ENCODE results near the gene EGFR.

Gene EGFR

DNA sequence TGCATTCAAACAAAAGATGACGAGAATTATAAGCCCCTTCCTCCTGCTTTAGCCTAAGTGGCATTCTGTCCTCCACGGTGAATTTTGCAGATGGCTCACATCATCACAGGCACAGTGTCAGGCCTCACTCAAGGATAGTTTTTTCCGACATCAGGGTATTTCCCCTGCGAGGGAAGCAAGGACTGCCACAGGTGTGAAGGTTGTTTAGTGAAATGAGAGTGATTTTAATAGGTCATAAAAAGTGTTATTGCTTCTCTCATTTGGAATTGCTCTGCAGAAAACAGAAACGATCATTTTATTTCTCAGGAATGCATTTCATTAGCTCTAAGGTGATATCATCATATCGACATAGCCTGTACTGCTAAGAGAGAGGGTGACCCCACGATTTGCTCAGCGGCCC lies 217.7 kb downstream of the EGFR start:
- Histone ChIP-seq H3K4me1 (ENCODE audit: low read length) (no peaks in the 10 kb centered on the region), H3K27me3 (replicated peaks; ENCODE audit: insufficient read depth, low read length) (no peaks in the 10 kb centered on the region), H2AFZ (ENCODE audit: low read length) (no peak overlapping the region), H3K4me2 (ENCODE audit: low read depth, low read length) (no peak overlapping the region), H3K9me2 (replicated peaks; ENCODE audit: insufficient read depth, low read length) (no peaks in the 10 kb centered on the region), H3K36me3 (replicated peaks; ENCODE audit: insufficient read depth, low read length) (no peaks in the 10 kb centered on the region), H4K20me1 (ENCODE audit: insufficient read depth, low read length) (no peaks in the 10 kb centered on the region), H3K27ac (ENCODE audit: low read length) (no peak overlapping the region), H3F3A (ENCODE audit: insufficient read depth, low read length) (no peaks in the 10 kb centered on the region), H3K9me3 (replicated peaks; ENCODE audit: insufficient read depth, low read length) (no peaks in the 10 kb centered on the region), H3K79me2 (ENCODE audit: low read length) (no peaks in the 10 kb centered on the region), H3K4me3 (ENCODE audit: low read length) (no peak overlapping the region), H3K9ac (ENCODE audit: low read length) (no peak overlapping the region)
- DNase-seq = no peak
- TF ChIP-seq EZH2 (optimal IDR thresholded peaks at IDR 0.05; ENCODE audit: low read depth, low read length) = no peak
- no peak for TF ChIP-seq EZH2phosphoT487 (IDR thresholded peaks at IDR 0.05; ENCODE audit: low read length)
- TF ChIP-seq, protein P1, sequence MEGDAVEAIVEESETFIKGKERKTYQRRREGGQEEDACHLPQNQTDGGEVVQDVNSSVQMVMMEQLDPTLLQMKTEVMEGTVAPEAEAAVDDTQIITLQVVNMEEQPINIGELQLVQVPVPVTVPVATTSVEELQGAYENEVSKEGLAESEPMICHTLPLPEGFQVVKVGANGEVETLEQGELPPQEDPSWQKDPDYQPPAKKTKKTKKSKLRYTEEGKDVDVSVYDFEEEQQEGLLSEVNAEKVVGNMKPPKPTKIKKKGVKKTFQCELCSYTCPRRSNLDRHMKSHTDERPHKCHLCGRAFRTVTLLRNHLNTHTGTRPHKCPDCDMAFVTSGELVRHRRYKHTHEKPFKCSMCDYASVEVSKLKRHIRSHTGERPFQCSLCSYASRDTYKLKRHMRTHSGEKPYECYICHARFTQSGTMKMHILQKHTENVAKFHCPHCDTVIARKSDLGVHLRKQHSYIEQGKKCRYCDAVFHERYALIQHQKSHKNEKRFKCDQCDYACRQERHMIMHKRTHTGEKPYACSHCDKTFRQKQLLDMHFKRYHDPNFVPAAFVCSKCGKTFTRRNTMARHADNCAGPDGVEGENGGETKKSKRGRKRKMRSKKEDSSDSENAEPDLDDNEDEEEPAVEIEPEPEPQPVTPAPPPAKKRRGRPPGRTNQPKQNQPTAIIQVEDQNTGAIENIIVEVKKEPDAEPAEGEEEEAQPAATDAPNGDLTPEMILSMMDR (IDR thresholded peaks at IDR 0.05; ENCODE audit: low read length) = no peak

DNA sequence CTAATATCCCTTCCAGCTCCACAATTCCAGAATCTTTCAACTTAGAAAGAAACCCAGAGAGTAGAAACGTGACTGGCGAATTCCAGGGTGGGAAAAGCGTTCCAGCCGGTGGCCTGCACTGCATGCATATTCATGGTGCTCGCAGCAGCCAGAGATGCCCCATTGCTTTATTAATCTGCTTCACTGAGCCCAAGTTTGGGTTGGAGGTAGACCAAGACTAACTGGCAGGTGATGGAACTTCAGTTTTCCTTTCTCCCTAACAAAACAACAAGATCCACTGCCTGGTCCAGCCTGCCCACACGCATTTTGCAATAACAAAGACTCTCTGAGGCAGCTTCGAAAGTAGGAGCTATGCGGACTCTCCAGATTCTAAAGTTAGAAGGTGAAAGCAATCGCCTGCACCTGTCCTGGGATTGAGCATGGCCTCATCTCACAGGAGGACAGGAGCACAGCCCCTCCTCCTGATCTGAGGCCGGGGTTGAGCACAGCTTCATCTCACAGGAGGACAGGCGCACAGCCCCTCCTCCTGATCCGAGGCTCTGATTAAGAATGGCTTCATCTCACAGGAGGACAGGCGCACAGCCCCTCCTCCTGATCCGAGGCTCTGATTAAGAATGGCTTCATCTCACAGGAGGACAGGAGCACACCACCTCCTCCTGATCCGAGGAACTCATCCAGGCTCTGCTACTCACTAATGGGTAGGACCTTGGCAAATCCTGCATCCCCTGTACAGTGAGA lies 218.5 kb downstream of the EGFR start:
- Histone ChIP-seq H3K4me2 (ENCODE audit: low read depth, low read length) (no peak overlapping the region), H3K4me1 (ENCODE audit: low read length) (no peaks in the 10 kb centered on the region), H3K27ac (ENCODE audit: low read length) (no peak overlapping the region), H2AFZ (ENCODE audit: low read length) (no peak overlapping the region), H3K79me2 (ENCODE audit: low read length) (no peaks in the 10 kb centered on the region), H3K9ac (ENCODE audit: low read length) (no peak overlapping the region), H3K36me3 (replicated peaks; ENCODE audit: insufficient read depth, low read length) (no peaks in the 10 kb centered on the region), H4K20me1 (ENCODE audit: insufficient read depth, low read length) (no peaks in the 10 kb centered on the region), H3K4me3 (ENCODE audit: low read length) (no peak overlapping the region), H3K9me3 (replicated peaks; ENCODE audit: insufficient read depth, low read length) (no peaks in the 10 kb centered on the region), H3K27me3 (replicated peaks; ENCODE audit: insufficient read depth, low read length) (no peaks in the 10 kb centered on the region), H3F3A (ENCODE audit: insufficient read depth, low read length) (no peaks in the 10 kb centered on the region), H3K9me2 (replicated peaks; ENCODE audit: insufficient read depth, low read length) (no peaks in the 10 kb centered on the region)
- no peak for DNase-seq
- TF ChIP-seq, protein P1 (IDR thresholded peaks at IDR 0.05; ENCODE audit: low read length) = no peak
- TF ChIP-seq EZH2 (optimal IDR thresholded peaks at IDR 0.05; ENCODE audit: low read depth, low read length) (no peak), EZH2phosphoT487 (IDR thresholded peaks at IDR 0.05; ENCODE audit: low read length) (no peak)

DNA sequence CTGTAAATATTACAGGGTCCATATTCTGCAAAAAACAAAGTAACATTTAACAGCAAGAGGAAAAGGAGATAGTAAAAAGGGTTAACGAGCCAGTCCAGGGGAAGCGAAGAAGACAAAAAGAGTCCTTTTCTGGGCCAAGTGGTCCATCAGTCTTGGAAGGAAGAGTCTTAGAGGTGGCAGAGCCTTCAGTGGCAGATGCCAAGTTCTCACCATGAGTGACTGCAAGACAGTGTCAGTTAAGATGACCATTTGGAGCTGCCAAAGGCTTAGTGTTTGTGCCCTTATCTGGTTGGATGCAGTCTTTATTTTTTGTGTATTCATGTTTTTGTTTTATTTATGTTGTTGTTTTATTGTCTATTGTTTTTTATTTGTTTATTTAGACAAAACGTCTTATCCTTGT lies 220.6 kb downstream of the EGFR start:
- H3K9ac ChIP-seq (ENCODE audit: low read length) = no peak overlapping the region
- no peak for DNase-seq
- H3K27ac ChIP-seq (ENCODE audit: low read length) = no peak overlapping the region
- no peaks in the 10 kb centered on the region for H3F3A ChIP-seq (ENCODE audit: insufficient read depth, low read length)
- TF ChIP-seq EZH2 (optimal IDR thresholded peaks at IDR 0.05; ENCODE audit: low read depth, low read length) (no peak), EZH2phosphoT487 (IDR thresholded peaks at IDR 0.05; ENCODE audit: low read length) (no peak)
- TF ChIP-seq, protein P1 (IDR thresholded peaks at IDR 0.05; ENCODE audit: low read length) = no peak
- no peak overlapping the region for H3K4me2 ChIP-seq (ENCODE audit: low read depth, low read length)
- no peaks in the 10 kb centered on the region for H3K9me2 ChIP-seq (replicated peaks; ENCODE audit: insufficient read depth, low read length)
- no peak overlapping the region for H3K4me3 ChIP-seq (ENCODE audit: low read length)
- no peaks in the 10 kb centered on the region for H3K27me3 ChIP-seq (replicated peaks; ENCODE audit: insufficient read depth, low read length)
- no peaks in the 10 kb centered on the region for H3K9me3 ChIP-seq (replicated peaks; ENCODE audit: insufficient read depth, low read length)
- H3K79me2 ChIP-seq (ENCODE audit: low read length) = no peaks in the 10 kb centered on the region
- H2AFZ ChIP-seq (ENCODE audit: low read length) = no peak overlapping the region
- no peaks in the 10 kb centered on the region for H3K4me1 ChIP-seq (ENCODE audit: low read length)
- no peaks in the 10 kb centered on the region for H3K36me3 ChIP-seq (replicated peaks; ENCODE audit: insufficient read depth, low read length)
- no peaks in the 10 kb centered on the region for H4K20me1 ChIP-seq (ENCODE audit: insufficient read depth, low read length)
